Measurements from ENCODE around the gene TBC1D8B.
"Not testable (repeated sequence)": the region's sequence is repeated elsewhere in the genome, so short reads cannot be mapped to it uniquely, and the experiment has no call there.

- TF ChIP-seq ZNF274 (IDR thresholded peaks at IDR 0.05; ENCODE audit: borderline replicate concordance, extremely low read depth, low read length); CTCF (IDR thresholded peaks at IDR 0.05; ENCODE audit: control extremely low read depth in 1 of 3, insufficient read depth in 1 of 3, low read depth in 1 of 3, low read length in 3 of 3); JUND (IDR thresholded peaks at IDR 0.05; ENCODE audit: low read length); SRF (IDR thresholded peaks at IDR 0.05; ENCODE audit: low read depth, low read length); YY1 (IDR thresholded peaks at IDR 0.05; ENCODE audit: low read depth, low read length); HDAC2 (IDR thresholded peaks at IDR 0.05; ENCODE audit: borderline replicate concordance in 1 of 2, low read depth in 2 of 2, low read length in 2 of 2); JUN (IDR thresholded peaks at IDR 0.05; ENCODE audit: low read depth, low read length); USF2 (IDR thresholded peaks at IDR 0.05; ENCODE audit: low read length); EP300 (IDR thresholded peaks at IDR 0.05; ENCODE audit: borderline replicate concordance in 1 of 2, low read depth in 2 of 2, low read length in 2 of 2); CEBPB (IDR thresholded peaks at IDR 0.05; ENCODE audit: low read depth, low read length); EZH2 (IDR thresholded peaks at IDR 0.05; ENCODE audit: low read depth, low read length, severe bottlenecking); KDM1A (IDR thresholded peaks at IDR 0.05; ENCODE audit: borderline replicate concordance, low read length): not testable (repeated sequence)
These were observed 70.3 kb downstream of the TBC1D8B start for GRCh38 chrX:106872796-106873195.

Data from H1 (cell line).